Hepatocyte (in vitro differentiated cells): Measurements from ENCODE around the gene ABCC12. TPM values are rescaled to one million over a fixed set of nuclear protein-coding genes. Genes with fewer than 3 reads are reported as not detected.
A peak's percentile ranks its signal among the peaks of the same experiment; 100 is the strongest.
"Not testable (repeated sequence)": the region's sequence is repeated elsewhere in the genome, so short reads cannot be mapped to it uniquely, and the experiment has no call there.

Experiments used
- DNase-seq: peaks from one replicate; pipeline ENCODE4 v3.0.0-alpha.2; 2016; ENCODE audit warnings: low spot score
- H2AFZ ChIP-seq: fragments of 200-600 bp; sonication (generic); 2 replicates; pipeline ENCODE4 v1.6.0; 2016; ENCODE audit warnings: antibody characterized with exemption, mild to moderate bottlenecking
- H3K27ac ChIP-seq: fragments of 200-600 bp; sonication (generic); 2 replicates; pipeline ENCODE4 v1.5.1; 2016; ENCODE audit warnings: mild to moderate bottlenecking
- H3K27me3 ChIP-seq: fragments of 200-600 bp; sonication (generic); 2 replicates; pipeline ENCODE4 v1.6.1; 2016
- H3K36me3 ChIP-seq: fragments of 200-600 bp; sonication (generic); replicated peaks from 2 replicates; pipeline ENCODE4 v1.5.1; 2016; ENCODE audit warnings: low read depth; ENCODE audit not compliant: insufficient read depth
- H3K4me1 ChIP-seq: fragments of 200-600 bp; sonication (generic); 2 replicates; pipeline ENCODE4 v1.5.1; 2016; ENCODE audit warnings: mild to moderate bottlenecking, moderate library complexity; ENCODE audit not compliant: insufficient read depth
- H3K4me2 ChIP-seq: fragments of 200-600 bp; sonication (generic); 2 replicates; pipeline ENCODE4 v1.6.0; 2016
- H3K4me3 ChIP-seq: fragments of 200-600 bp; sonication (generic); 2 replicates; pipeline ENCODE4 v1.5.1; 2016; ENCODE audit warnings: mild to moderate bottlenecking
- H3K79me2 ChIP-seq: fragments of 200-600 bp; sonication (generic); 2 replicates; pipeline ENCODE4 v1.6.0; 2017; ENCODE audit warnings: mild to moderate bottlenecking
- H3K9me2 ChIP-seq: fragments of 200-600 bp; sonication (generic); replicated peaks from 2 replicates; pipeline ENCODE4 v1.6.0; 2017; ENCODE audit warnings: mild to moderate bottlenecking; ENCODE audit not compliant: insufficient read depth
- H3K9me3 ChIP-seq: fragments of 200-600 bp; sonication (generic); 2 replicates; pipeline ENCODE4 v1.5.1; 2016; ENCODE audit warnings: low read depth, mild to moderate bottlenecking
- H4K20me1 ChIP-seq: fragments of 200-600 bp; sonication (generic); 2 replicates; pipeline ENCODE4 v1.6.0; 2016; ENCODE audit warnings: mild to moderate bottlenecking; ENCODE audit not compliant: insufficient read depth, poor library complexity, severe bottlenecking
- CTCF ChIP-seq: fragments of 200-600 bp; sonication (generic); IDR thresholded peaks from 2 replicates; pipeline ENCODE4 v1.5.1; 2016; ENCODE audit warnings: antibody characterized with exemption, mild to moderate bottlenecking; ENCODE audit not compliant: poor library complexity
- EZH2 ChIP-seq: fragments of 200-600 bp; sonication (generic); IDR thresholded peaks from 2 replicates; pipeline ENCODE4 v1.6.1; 2016; ENCODE audit warnings: antibody characterized with exemption, mild to moderate bottlenecking, borderline replicate concordance
- EZH2phosphoT487 ChIP-seq: fragments of 200-600 bp; sonication (generic); IDR thresholded peaks from one replicate; pipeline ENCODE4 v1.6.1; 2018; ENCODE audit warnings: antibody characterized with exemption, mild to moderate bottlenecking, low read depth, moderate library complexity; ENCODE audit not compliant: unreplicated experiment, severe bottlenecking
- WGBS: methylation state at CpG from one replicate; pipeline ENCODE4 v1.1.6; 2016; ENCODE audit warnings: low lambda C conversion rate; ENCODE audit errors: missing lambda C conversion rate; 5-methylcytosine and 5-hydroxymethylcytosine counted together
- polyA plus RNA-seq: library from polyadenylated mRNA; unstranded; fragments of >200 nt; fragmentation: Nextera tagmentation; extraction: Ambion mirVana; gene quantifications from 2 replicates; pipeline ENCODE4 v1.2.1, GENCODE V29; 2016
- total RNA-seq: library from RNA; depleted of rRNA; stranded (reverse); fragments of >200 nt; gene quantifications from 2 replicates; pipeline ENCODE4 v1.2.3, GENCODE V29; 2014

ABCC12 gene
- total and polyA plus RNA-seq, 2 experiments from 2014 or later = not detected

- Histone ChIP-seq H3K36me3 (no peaks in the 10 kb centered on the region), H3K4me3 (no peak overlapping the region)
Measured at GRCh38 chr16:48169896-48170295, 14.1 kb upstream of the ABCC12 start.

GRCh38 chr16:48168075-48168474 is 12.3 kb upstream of the ABCC12 start:
- 83% methylated on average over 1 of the region's 1 CpG for WGBS
- no peaks in the 10 kb centered on the region for H3K27me3 ChIP-seq
- peaks cover 3% of the 10 kb centered on the region for H3K4me1 ChIP-seq
- H3K9me2 ChIP-seq = no peaks in the 10 kb centered on the region
- no peak overlapping the region for H2AFZ ChIP-seq
- H4K20me1 ChIP-seq = no peaks in the 10 kb centered on the region
- TF ChIP-seq EZH2 (no peak), EZH2phosphoT487 (no peak), CTCF (no peak)
- no peak for DNase-seq
- no peaks in the 10 kb centered on the region for H3K79me2 ChIP-seq
- no peaks in the 10 kb centered on the region for H3K36me3 ChIP-seq
- no peak overlapping the region for H3K4me3 ChIP-seq
- H3K27ac ChIP-seq = no peak overlapping the region
- H3K9me3 ChIP-seq = no peaks in the 10 kb centered on the region
- H3K4me2 ChIP-seq = no peak overlapping the region

More at GRCh38 chr16:48169896-48170295, 14.1 kb upstream of the ABCC12 start:
- Histone ChIP-seq H3K9me2 (no peaks in the 10 kb centered on the region), H3K9me3 (no peaks in the 10 kb centered on the region), H3K4me1 (peaks cover 3% of the 10 kb centered on the region), H4K20me1 (no peaks in the 10 kb centered on the region), H3K27me3 (no peaks in the 10 kb centered on the region), H2AFZ (no peak overlapping the region), H3K27ac (no peak overlapping the region), H3K79me2 (no peaks in the 10 kb centered on the region), H3K4me2 (no peak overlapping the region)
- no peak for TF ChIP-seq EZH2
- no peak for TF ChIP-seq EZH2phosphoT487
- no peak for TF ChIP-seq CTCF
- 91% methylated on average over 8 of the region's 8 CpGs for WGBS
- DNase-seq = no peak

- H3K4me1 ChIP-seq, H3K4me2 ChIP-seq, H3K4me3 ChIP-seq, H4K20me1 ChIP-seq, H3K36me3 ChIP-seq, H3K27me3 ChIP-seq, H3K79me2 ChIP-seq, H3K9me2 ChIP-seq, DNase-seq, H3K9me3 ChIP-seq, H3K27ac ChIP-seq, H2AFZ ChIP-seq: not testable (repeated sequence)
- 89% methylated on average over 5 of the region's 5 CpGs for WGBS
Measured at GRCh38 chr16:48166617-48167016, 10.8 kb upstream of the ABCC12 start.

GRCh38 chr16:48165961-48166578 is 10.3 kb upstream of the ABCC12 start:
- TF ChIP-seq EZH2phosphoT487 (no peak), CTCF (no peak), EZH2 (no peak)
- Histone ChIP-seq H3K36me3 (no peaks in the 10 kb centered on the region), H3K9me2 (no peaks in the 10 kb centered on the region), H3K4me2 (peak overlapping the region; percentile 64), H3K79me2 (no peaks in the 10 kb centered on the region), H3K27ac (no peak overlapping the region), H3K9me3 (no peaks in the 10 kb centered on the region), H3K4me3 (no peak overlapping the region), H3K27me3 (no peaks in the 10 kb centered on the region), H3K4me1 (peaks cover 3% of the 10 kb centered on the region), H4K20me1 (no peaks in the 10 kb centered on the region), H2AFZ (no peak overlapping the region)
- WGBS = 77% methylated on average over 4 of the region's 4 CpGs
- no peak for DNase-seq
